Neural progenitor cell (in vitro differentiated cells): ENCODE measurements around the gene HEXIM2. TPM values are rescaled to one million over a fixed set of nuclear protein-coding genes. Genes with fewer than 3 reads are reported as not detected.
A peak's percentile ranks its signal among the peaks of the same experiment; 100 is the strongest.

ENCODE experiments used
- DNase-seq: peaks from one replicate; pipeline ENCODE4 v3.0.0-alpha.2; 2016; ENCODE audit warnings: low spot score
- H2AFZ ChIP-seq: fragments of 200-600 bp; sonication (generic); replicated peaks from 2 replicates; pipeline ENCODE4 v1.6.1; 2016; ENCODE audit warnings: antibody characterized with exemption
- H3F3A ChIP-seq: fragments of 200-600 bp; sonication (generic); 2 replicates; pipeline ENCODE4 v1.6.1; 2016; ENCODE audit warnings: antibody characterized with exemption, low read depth
- H3K27ac ChIP-seq: fragments of 200-600 bp; sonication (generic); 2 replicates; pipeline ENCODE4 v1.5.1; 2016; ENCODE audit warnings: mild to moderate bottlenecking
- H3K27me3 ChIP-seq: fragments of 200-600 bp; sonication (generic); 2 replicates; pipeline ENCODE4 v1.6.1; 2016; ENCODE audit warnings: mild to moderate bottlenecking, moderate library complexity
- H3K36me3 ChIP-seq: fragments of 200-600 bp; sonication (generic); 2 replicates; pipeline ENCODE4 v1.5.1; 2016
- H3K4me1 ChIP-seq: fragments of 200-600 bp; sonication (generic); 2 replicates; pipeline ENCODE4 v1.6.1; 2016; ENCODE audit warnings: mixed run types
- H3K4me2 ChIP-seq: fragments of 200-600 bp; sonication (generic); 2 replicates; pipeline ENCODE4 v1.6.1; 2016
- H3K4me3 ChIP-seq: fragments of 200-600 bp; sonication (generic); 2 replicates; pipeline ENCODE4 v1.5.1; 2016
- H3K79me2 ChIP-seq: fragments of 200-600 bp; sonication (generic); 2 replicates; pipeline ENCODE4 v1.6.1; 2016; ENCODE audit warnings: low read depth
- H3K9ac ChIP-seq: fragments of 200-600 bp; sonication (generic); 2 replicates; pipeline ENCODE4 v1.6.1; 2016
- H3K9me3 ChIP-seq: fragments of 200-600 bp; sonication (generic); 2 replicates; pipeline ENCODE4 v1.5.1; 2016; ENCODE audit warnings: low read depth
- H4K20me1 ChIP-seq: fragments of 200-600 bp; sonication (generic); 2 replicates; pipeline ENCODE4 v1.6.1; 2016; ENCODE audit warnings: low read depth
- H3K27ac Mint-ChIP-seq: 3 replicates; pipeline ENCODE4 v1.8.0; 2021; ENCODE audit warnings: mixed read lengths
- H3K27me3 Mint-ChIP-seq: 2 replicates; pipeline ENCODE4 v1.8.0; 2022; ENCODE audit warnings: low read depth, mild to moderate bottlenecking, inconsistent platforms, moderate library complexity, mixed read lengths; ENCODE audit not compliant: insufficient read depth
- H3K36me3 Mint-ChIP-seq: 3 replicates; pipeline ENCODE4 v1.8.0; 2021; ENCODE audit warnings: mixed read lengths
- H3K4me1 Mint-ChIP-seq: 3 replicates; pipeline ENCODE4 v1.8.0; 2021; ENCODE audit warnings: mixed read lengths
- H3K4me3 Mint-ChIP-seq: 3 replicates; pipeline ENCODE4 v1.8.0; 2021; ENCODE audit warnings: mild to moderate bottlenecking, moderate library complexity, mixed read lengths
- H3K9me3 Mint-ChIP-seq: 3 replicates; pipeline ENCODE4 v1.8.0; 2020; ENCODE audit warnings: mixed read lengths
- EZH2 ChIP-seq: fragments of 200-600 bp; sonication (generic); IDR thresholded peaks from 2 replicates; pipeline ENCODE4 v1.6.1; 2017; ENCODE audit warnings: antibody characterized with exemption, mild to moderate bottlenecking, moderate library complexity
- EZH2phosphoT487 ChIP-seq: fragments of 200-600 bp; sonication (generic); IDR thresholded peaks from 2 replicates; pipeline ENCODE4 v1.6.1; 2017; ENCODE audit warnings: antibody characterized with exemption
- total RNA-seq: library from RNA; depleted of rRNA; stranded (reverse); fragments of >200 nt; gene quantifications from 2 replicates; pipeline ENCODE4 v1.2.3, GENCODE V29; 2015; ENCODE audit warnings: low replicate concordance
- TF ChIP-seq, protein P1 (sequence below): fragments of 200-600 bp; sonication (generic); IDR thresholded peaks from 2 replicates; pipeline ENCODE4 v1.5.1; 2017; ENCODE audit warnings: antibody characterized with exemption, mild to moderate bottlenecking

The HEXIM2 gene
- total RNA-seq, 1 donor from 2014 or later = 4.6 TPM

DNA sequence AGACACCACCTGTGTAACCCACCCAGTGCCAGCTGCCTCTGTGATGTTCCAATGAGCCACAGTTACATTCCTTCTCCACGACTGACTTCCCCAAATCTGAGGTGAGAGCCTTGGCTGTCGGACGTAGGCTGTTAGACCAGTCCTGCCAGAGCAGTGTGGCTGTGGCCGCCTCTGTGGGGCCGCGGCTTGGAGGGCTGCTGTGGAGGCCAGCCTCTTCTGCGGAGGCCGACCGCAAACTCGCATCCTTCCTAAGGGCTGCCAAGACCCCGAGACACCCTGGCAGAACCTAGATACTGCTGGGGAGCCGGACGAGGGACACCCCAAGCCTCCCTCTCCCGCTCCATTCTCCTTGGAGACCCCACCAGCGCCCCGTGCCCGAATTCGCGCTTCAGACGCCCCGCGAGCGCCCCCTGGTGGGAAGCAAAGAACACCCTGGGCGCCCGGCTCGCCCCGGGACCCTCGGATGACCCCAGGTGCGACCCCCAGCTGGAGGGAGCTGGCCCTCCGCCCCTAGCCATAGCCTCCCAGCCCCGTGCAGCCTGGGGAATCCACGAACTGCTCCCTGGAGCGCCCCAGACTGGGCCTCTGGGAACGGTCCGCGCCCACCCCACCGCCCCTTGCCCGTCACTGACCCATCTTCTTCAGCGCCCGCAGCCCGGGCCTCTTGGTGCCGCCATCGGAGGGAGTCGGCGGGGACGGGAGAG is 29.9 kb upstream of the HEXIM2 start:
- Histone ChIP-seq H3K9ac (no peak overlapping the region), H3K79me2 (no peaks in the 10 kb centered on the region), H3K27ac (no peak overlapping the region), H3K27me3 (no peaks in the 10 kb centered on the region), H4K20me1 (peaks cover 5% of the 10 kb centered on the region), H3K4me1 (peaks cover 14% of the 10 kb centered on the region), H3K9me3 (no peaks in the 10 kb centered on the region), H3K4me2 (peak overlapping the region; percentile 86), H3K36me3 (no peaks in the 10 kb centered on the region), H3K4me3 (peak overlapping the region; percentile 84), H3F3A (peaks cover 28% of the 10 kb centered on the region), H2AFZ (peak overlapping the region; percentile 78)
- H3K36me3 Mint-ChIP-seq = peaks cover 2% of the 10 kb centered on the region
- no peak overlapping the region for H3K27ac Mint-ChIP-seq
- H3K27me3 Mint-ChIP-seq = peaks cover 13% of the 10 kb centered on the region
- peak overlapping the region; percentile 78 for H3K4me3 Mint-ChIP-seq
- TF ChIP-seq, protein P1, sequence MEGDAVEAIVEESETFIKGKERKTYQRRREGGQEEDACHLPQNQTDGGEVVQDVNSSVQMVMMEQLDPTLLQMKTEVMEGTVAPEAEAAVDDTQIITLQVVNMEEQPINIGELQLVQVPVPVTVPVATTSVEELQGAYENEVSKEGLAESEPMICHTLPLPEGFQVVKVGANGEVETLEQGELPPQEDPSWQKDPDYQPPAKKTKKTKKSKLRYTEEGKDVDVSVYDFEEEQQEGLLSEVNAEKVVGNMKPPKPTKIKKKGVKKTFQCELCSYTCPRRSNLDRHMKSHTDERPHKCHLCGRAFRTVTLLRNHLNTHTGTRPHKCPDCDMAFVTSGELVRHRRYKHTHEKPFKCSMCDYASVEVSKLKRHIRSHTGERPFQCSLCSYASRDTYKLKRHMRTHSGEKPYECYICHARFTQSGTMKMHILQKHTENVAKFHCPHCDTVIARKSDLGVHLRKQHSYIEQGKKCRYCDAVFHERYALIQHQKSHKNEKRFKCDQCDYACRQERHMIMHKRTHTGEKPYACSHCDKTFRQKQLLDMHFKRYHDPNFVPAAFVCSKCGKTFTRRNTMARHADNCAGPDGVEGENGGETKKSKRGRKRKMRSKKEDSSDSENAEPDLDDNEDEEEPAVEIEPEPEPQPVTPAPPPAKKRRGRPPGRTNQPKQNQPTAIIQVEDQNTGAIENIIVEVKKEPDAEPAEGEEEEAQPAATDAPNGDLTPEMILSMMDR = peak; percentile 91
- TF ChIP-seq EZH2 = no peak
- peak; percentile 82 for DNase-seq
- peaks cover 24% of the 10 kb centered on the region for H3K4me1 Mint-ChIP-seq
- H3K9me3 Mint-ChIP-seq = peaks cover 4% of the 10 kb centered on the region

DNA sequence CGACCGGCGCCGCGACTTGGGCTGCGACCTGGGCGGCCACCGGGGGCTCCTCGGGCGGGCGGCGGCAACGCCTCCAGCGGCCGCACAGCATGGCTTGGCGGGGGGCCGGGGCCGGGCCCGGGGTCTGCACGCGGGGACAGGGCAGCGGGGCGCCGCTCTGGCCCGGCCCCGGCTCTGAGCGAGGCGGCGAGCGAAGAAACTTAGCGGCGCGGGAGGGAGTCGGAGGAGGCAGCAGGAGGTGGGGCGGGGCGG is 29.4 kb upstream of the HEXIM2 start, which contains the start of gene PLCD3:
Gene PLCD3, minus strand, starts transcription at position 196 of the 252 bp plus-strand sequence. Its CDS starts 105 bp downstream, at position 91.
- DNase-seq = peak; percentile 92
- H3K4me3 Mint-ChIP-seq = peak within 1 kb of the TSS; percentile 85
- H3F3A ChIP-seq = peaks cover 25% of the 10 kb centered on the region
- H3K27me3 ChIP-seq = no peaks in the 10 kb centered on the region
- H3K27ac ChIP-seq = no peak within 1 kb of the TSS
- H3K9ac ChIP-seq = no peak within 1 kb of the TSS
- H3K27me3 Mint-ChIP-seq = peaks cover 13% of the 10 kb centered on the region
- TF ChIP-seq, protein P1 = no peak
- H3K4me2 ChIP-seq = peak within 1 kb of the TSS; percentile 86
- H3K9me3 ChIP-seq = no peaks in the 10 kb centered on the region
- H4K20me1 ChIP-seq = peaks cover 5% of the 10 kb centered on the region
- peak within 1 kb of the TSS; percentile 78 for H2AFZ ChIP-seq
- no peaks in the 10 kb centered on the region for H3K79me2 ChIP-seq
- peaks cover 24% of the 10 kb centered on the region for H3K4me1 Mint-ChIP-seq
- peaks cover 2% of the 10 kb centered on the region for H3K36me3 Mint-ChIP-seq
- H3K36me3 ChIP-seq = no peaks in the 10 kb centered on the region
- no peak within 1 kb of the TSS for H3K27ac Mint-ChIP-seq
- H3K4me1 ChIP-seq = peaks cover 11% of the 10 kb centered on the region
- H3K4me3 ChIP-seq = peak within 1 kb of the TSS; percentile 84
- peaks cover 4% of the 10 kb centered on the region for H3K9me3 Mint-ChIP-seq

DNA sequence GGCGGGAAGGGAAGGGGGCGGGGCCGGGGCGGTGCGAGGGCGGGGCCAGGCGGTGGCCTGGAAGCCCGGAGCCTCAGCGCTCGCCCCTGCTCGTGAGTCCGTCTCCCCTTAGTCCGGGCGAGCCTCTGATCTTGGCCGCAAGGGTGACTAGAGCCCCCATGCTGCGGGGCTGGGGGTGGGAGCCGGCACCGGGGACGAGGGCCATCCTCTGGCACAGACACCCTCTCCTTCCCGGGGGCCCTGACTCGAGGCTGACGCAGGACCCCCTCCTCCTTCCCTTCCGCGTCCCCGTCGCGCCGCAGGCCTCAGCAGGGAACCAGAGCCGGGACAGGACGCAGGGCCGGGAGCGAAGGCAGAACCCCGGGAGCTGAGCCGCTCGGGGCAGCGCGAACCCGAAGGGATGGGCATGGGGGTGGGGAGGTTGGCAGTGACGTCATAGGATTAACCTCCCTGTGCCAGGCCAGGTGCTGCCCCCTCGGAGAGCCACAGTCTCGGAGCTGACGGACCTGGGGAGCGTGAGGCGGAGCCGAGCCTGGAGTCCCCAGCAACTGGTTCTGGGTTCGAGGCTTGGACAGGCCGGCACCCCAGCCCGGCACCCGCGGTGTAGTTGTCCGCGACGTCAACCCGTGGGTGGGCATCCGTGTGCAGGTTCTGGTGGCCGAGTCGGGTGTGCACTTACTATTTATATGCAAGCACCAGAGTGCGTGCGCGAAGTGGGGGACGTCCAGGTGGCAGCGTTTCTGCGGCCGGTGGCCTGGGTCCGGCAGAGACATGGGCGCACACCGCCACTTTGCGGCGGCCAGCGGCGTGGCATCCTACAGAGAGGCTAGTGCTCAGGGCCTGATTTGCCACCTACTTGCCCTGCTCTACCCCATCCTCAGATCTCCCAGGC is 28.9 kb upstream of the HEXIM2 start:
- H3K4me1 ChIP-seq = peaks cover 6% of the 10 kb centered on the region

More for the DNA sequence above, 28.9 kb upstream of the HEXIM2 start:
- Histone ChIP-seq H3K27ac (no peak overlapping the region), H3K36me3 (no peaks in the 10 kb centered on the region), H3F3A (peaks cover 25% of the 10 kb centered on the region), H3K4me2 (peak overlapping the region; percentile 86), H4K20me1 (peaks cover 5% of the 10 kb centered on the region), H3K79me2 (no peaks in the 10 kb centered on the region), H2AFZ (peak overlapping the region; percentile 65), H3K4me3 (peak overlapping the region; percentile 84), H3K9me3 (no peaks in the 10 kb centered on the region), H3K27me3 (no peaks in the 10 kb centered on the region), H3K9ac (no peak overlapping the region)
- Mint-ChIP-seq H3K4me1 (peaks cover 23% of the 10 kb centered on the region), H3K4me3 (peak overlapping the region; percentile 85), H3K27me3 (peaks cover 11% of the 10 kb centered on the region), H3K27ac (no peak overlapping the region), H3K36me3 (peaks cover 2% of the 10 kb centered on the region), H3K9me3 (peaks cover 4% of the 10 kb centered on the region)
- peak; percentile 86 for DNase-seq
- no peak for TF ChIP-seq EZH2phosphoT487
- TF ChIP-seq, protein P1 = peak; percentile 59
